Endothelial cell of umbilical vein (primary cell): Measurements from ENCODE around the gene C5AR2. TPM values are rescaled to one million over a fixed set of nuclear protein-coding genes. Genes with fewer than 3 reads are reported as not detected.

Experiments used
- BruUV-seq: library from RNA; stranded (reverse); fragments of 400-500 nt; replicated peaks from 2 replicates; lab custom pipeline; 2021; lab: Mats Ljungman, UMichigan
- CTCF ChIA-PET: fragments of 300-600, 350-600 bp; sonication (Branson Sonifier 250); formaldehyde crosslinking; loops from one replicate; lab custom pipeline; 2021; ENCODE audit warnings: antibody characterized with exemption, inconsistent platforms; lab: Charles Lee
- POLR2A ChIA-PET: fragments of 300-600, 350-600 bp; sonication (Branson Sonifier 250); formaldehyde crosslinking; loops from one replicate; lab custom pipeline; 2021; ENCODE audit warnings: antibody characterized with exemption, inconsistent platforms; lab: Charles Lee
- DNase-seq: peaks from one replicate; pipeline ENCODE4 v3.0.0-alpha.2; 2011; ENCODE audit warnings: low read depth, low spot score
- FAIRE-seq: peaks from 2 replicates; lab custom pipeline; 2011; peaks lifted over from hg19 to GRCh38; lab: Jason Lieb, UNC
- H2AFZ ChIP-seq: 2 replicates; pipeline ENCODE4 v1.6.0; 2012; ENCODE audit warnings: low read depth, low read length, control low read depth, inconsistent platforms
- H3K27ac ChIP-seq: 2 replicates; pipeline ENCODE4 v1.5.1; 2011; ENCODE audit warnings: low read depth, mild to moderate bottlenecking, control low read depth, low read length, moderate library complexity; ENCODE audit not compliant: insufficient read depth
- H3K27me3 ChIP-seq, 2 experiments: 2 replicates each; pipeline versions ENCODE4 v1.6.0 to v1.6.1; 2011; ENCODE audit warnings: low read length in 2 of 2, mixed read lengths in 1 of 2; ENCODE audit not compliant: control insufficient read depth in 2 of 2, insufficient read depth in 2 of 2
- H3K36me3 ChIP-seq, 2 experiments: 2 replicates in 1 of 2; 3 replicates in 1 of 2; pipeline ENCODE4 v1.5.1; 2011; ENCODE audit warnings: low read length in 2 of 2, mild to moderate bottlenecking in 1 of 2, moderate library complexity in 1 of 2; ENCODE audit not compliant: control insufficient read depth in 2 of 2, insufficient read depth in 2 of 2; ENCODE audit errors: extremely low read depth in 1 of 2
- H3K4me1 ChIP-seq: 3 replicates; pipeline ENCODE4 v1.5.1; 2011; ENCODE audit warnings: mild to moderate bottlenecking, low read length; ENCODE audit not compliant: control insufficient read depth, insufficient read depth; ENCODE audit errors: extremely low read depth
- H3K4me2 ChIP-seq: 2 replicates; pipeline ENCODE4 v1.6.1; 2011; ENCODE audit warnings: low read length, control low read depth, mixed read lengths; ENCODE audit not compliant: insufficient read depth
- H3K4me3 ChIP-seq, 3 experiments: fragments of 200-600 bp in 1 of 3; sonication (generic), shearing (Covaris generic) in 1 of 3; replicated peaks in 1 of 3; 2 replicates each; pipeline ENCODE4 v1.5.1; 2011 to 2016; ENCODE audit warnings: control low read depth in 3 of 3, low read length in 3 of 3, mild to moderate bottlenecking in 2 of 3, inconsistent platforms in 1 of 3, low read depth in 1 of 3, moderate library complexity in 1 of 3; ENCODE audit not compliant: insufficient read depth in 1 of 3
- H3K79me2 ChIP-seq: 2 replicates; pipeline ENCODE4 v1.6.0; 2012; ENCODE audit warnings: low read length, inconsistent platforms; ENCODE audit not compliant: control insufficient read depth, insufficient read depth
- H3K9ac ChIP-seq: replicated peaks from 2 replicates; pipeline ENCODE3; 2011; ENCODE audit warnings: low read length, control low read depth; ENCODE audit not compliant: insufficient read depth; ENCODE audit errors: extremely low read depth
- H3K9me1 ChIP-seq: replicated peaks from 3 replicates; pipeline ENCODE4 v1.6.0; 2011; ENCODE audit warnings: mild to moderate bottlenecking, low read length; ENCODE audit not compliant: control insufficient read depth, insufficient read depth; ENCODE audit errors: extremely low read depth
- H3K9me3 ChIP-seq: replicated peaks from 2 replicates; pipeline ENCODE4 v1.5.1; 2012; ENCODE audit warnings: low read length, inconsistent platforms; ENCODE audit not compliant: control insufficient read depth, insufficient read depth
- H4K20me1 ChIP-seq: replicated peaks from 2 replicates; pipeline ENCODE3; 2011; ENCODE audit warnings: mild to moderate bottlenecking, low read length; ENCODE audit not compliant: control insufficient read depth, insufficient read depth; ENCODE audit errors: extremely low read depth
- EZH2 ChIP-seq: IDR thresholded peaks from 2 replicates; pipeline ENCODE4 v1.6.1; 2012; ENCODE audit warnings: borderline replicate concordance, low read depth, mild to moderate bottlenecking, moderate library complexity, low read length, inconsistent platforms; ENCODE audit not compliant: severe bottlenecking
- FOS ChIP-seq: IDR thresholded peaks from 2 replicates; pipeline ENCODE4 v1.6.1; 2011; ENCODE audit warnings: mild to moderate bottlenecking, low read length, moderate library complexity, borderline replicate concordance; ENCODE audit not compliant: insufficient read depth
- GATA2 ChIP-seq: IDR thresholded peaks from 2 replicates; pipeline ENCODE4 v1.7.0; 2011; ENCODE audit warnings: low read depth, mild to moderate bottlenecking, moderate library complexity, mixed read lengths, low read length; ENCODE audit not compliant: insufficient read length, insufficient read depth
- JUN ChIP-seq: IDR thresholded peaks from 2 replicates; pipeline ENCODE4 v1.6.1; 2011; ENCODE audit warnings: borderline replicate concordance, low read depth; ENCODE audit not compliant: insufficient read length, insufficient read depth
- MAX ChIP-seq: IDR thresholded peaks from 2 replicates; pipeline ENCODE4 v1.6.1; 2011; ENCODE audit not compliant: insufficient read depth, insufficient read length
- MYC ChIP-seq: IDR thresholded peaks from one replicate; pipeline ENCODE4 v1.6.1; 2011; ENCODE audit warnings: mild to moderate bottlenecking, low read depth, low read length
- POLR2A ChIP-seq: IDR thresholded peaks from 2 replicates; pipeline ENCODE4 v1.6.1; 2012; ENCODE audit warnings: low read depth, mild to moderate bottlenecking, control low read depth, low read length
- POLR2AphosphoS5 ChIP-seq: IDR thresholded peaks from 2 replicates; pipeline ENCODE4 v1.6.1; 2012; ENCODE audit warnings: low read depth, mild to moderate bottlenecking, control low read depth, low read length, moderate library complexity; ENCODE audit not compliant: insufficient read depth
- dilution Hi-C: fragments of 300-500 bp; cut with MboI; formaldehyde crosslinking; loops from one replicate; pipeline ENCODE4 v1.15.0; 2019; ENCODE audit warnings: low sequenced_read_pairs; ENCODE audit not compliant: extremely low pct_ligation_motif_present
- intact Hi-C: fragments of 100-400 bp; cut with micrococcal nuclease; formaldehyde crosslinking; loops from one replicate; pipeline ENCODE4 v1.10.0; 2022
- polyA plus RNA-seq, 4 experiments: library from polyadenylated mRNA; depleted of rRNA in 3 of 4; stranded (reverse) in 3 of 4; unstranded in 1 of 4; fragments of >200 nt; gene quantifications; 2 replicates each; pipeline versions ENCODE4 v1.2.1 to v1.2.3, GENCODE V29; 2011 to 2012; ENCODE audit warnings: missing spikeins in 1 of 4
- total RNA-seq: library from RNA; stranded (reverse); gene quantifications from 2 replicates; pipeline ENCODE4 v1.2.3, GENCODE V29; 2021
- TF ChIP-seq, protein P1 (sequence below), 2 donors: IDR thresholded peaks; 1 replicate in 1 of 2; 2 replicates in 1 of 2; pipeline ENCODE4 v1.5.1; 2011; ENCODE audit warnings: low read length in 2 of 2, mild to moderate bottlenecking in 2 of 2, moderate library complexity in 2 of 2, control low read depth in 1 of 2, inconsistent platforms in 1 of 2, low read depth in 1 of 2; ENCODE audit not compliant: insufficient read depth in 1 of 2; ENCODE audit errors: extremely low read depth in 1 of 2

The C5AR2 gene
- total and polyA plus RNA-seq, 2 donors (not counting 3 experiments of a cell fraction or from before 2014, with no cell fraction given): not detected

DNA sequence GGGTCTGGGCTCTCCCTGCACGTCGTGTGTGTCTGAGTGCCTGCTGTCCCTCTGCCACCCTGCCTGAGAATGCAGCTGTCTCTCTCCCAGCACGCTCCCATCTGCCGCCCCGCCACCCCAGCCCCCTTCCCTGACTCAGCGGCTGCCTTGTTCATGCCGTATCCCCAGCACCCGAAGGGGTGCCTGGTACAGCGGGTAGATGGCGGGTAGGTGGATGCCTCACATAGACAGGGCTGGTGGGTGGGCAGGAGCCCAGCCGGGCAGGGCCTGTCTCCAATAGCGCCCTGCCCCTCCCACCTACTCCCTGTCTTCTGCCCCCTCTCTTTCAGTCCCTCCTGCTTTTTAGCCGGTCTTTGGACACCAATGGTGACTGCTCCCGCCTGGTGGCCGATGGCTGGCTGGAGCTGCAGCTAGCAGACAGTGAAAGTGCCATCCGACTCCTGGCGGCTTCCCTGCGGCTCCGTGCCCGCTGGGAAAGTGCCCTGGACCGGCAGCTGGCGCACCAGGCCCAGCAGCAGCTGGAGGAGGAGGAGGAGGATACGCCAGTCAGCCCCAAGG lies 47.5 kb downstream of the C5AR2 start:
- no peaks in the 10 kb centered on the region for H3K4me1 ChIP-seq
- no peaks in the 10 kb centered on the region for H3K9me1 ChIP-seq
- H3K9ac ChIP-seq: no peak overlapping the region
- no peak for DNase-seq
- no peaks in the 10 kb centered on the region for H3K9me3 ChIP-seq
- no peak overlapping the region for H2AFZ ChIP-seq
- no peak overlapping the region for H3K4me2 ChIP-seq
- ChIA-PET POLR2A (no interaction called here), CTCF (no interaction called here)
- no peak for FAIRE-seq
- no peaks in the 10 kb centered on the region for H3K27me3 ChIP-seq
- intact Hi-C loops: no loop called here
- dilution Hi-C loops: no loop called here
- BruUV-seq: no TSS peak
- H4K20me1 ChIP-seq: no peaks in the 10 kb centered on the region
- H3K79me2 ChIP-seq: no peaks in the 10 kb centered on the region
- peaks cover 7 to 66% of the 10 kb centered on the region in 2 experiments for H3K36me3 ChIP-seq
- TF ChIP-seq GATA2 (no peak), MAX (no peak), JUN (no peak), MYC (no peak), POLR2A (no peak), POLR2AphosphoS5 (no peak), EZH2 (no peak), FOS (no peak)
- TF ChIP-seq, protein P1, sequence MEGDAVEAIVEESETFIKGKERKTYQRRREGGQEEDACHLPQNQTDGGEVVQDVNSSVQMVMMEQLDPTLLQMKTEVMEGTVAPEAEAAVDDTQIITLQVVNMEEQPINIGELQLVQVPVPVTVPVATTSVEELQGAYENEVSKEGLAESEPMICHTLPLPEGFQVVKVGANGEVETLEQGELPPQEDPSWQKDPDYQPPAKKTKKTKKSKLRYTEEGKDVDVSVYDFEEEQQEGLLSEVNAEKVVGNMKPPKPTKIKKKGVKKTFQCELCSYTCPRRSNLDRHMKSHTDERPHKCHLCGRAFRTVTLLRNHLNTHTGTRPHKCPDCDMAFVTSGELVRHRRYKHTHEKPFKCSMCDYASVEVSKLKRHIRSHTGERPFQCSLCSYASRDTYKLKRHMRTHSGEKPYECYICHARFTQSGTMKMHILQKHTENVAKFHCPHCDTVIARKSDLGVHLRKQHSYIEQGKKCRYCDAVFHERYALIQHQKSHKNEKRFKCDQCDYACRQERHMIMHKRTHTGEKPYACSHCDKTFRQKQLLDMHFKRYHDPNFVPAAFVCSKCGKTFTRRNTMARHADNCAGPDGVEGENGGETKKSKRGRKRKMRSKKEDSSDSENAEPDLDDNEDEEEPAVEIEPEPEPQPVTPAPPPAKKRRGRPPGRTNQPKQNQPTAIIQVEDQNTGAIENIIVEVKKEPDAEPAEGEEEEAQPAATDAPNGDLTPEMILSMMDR (IDR thresholded peaks at IDR 0.05; ENCODE audit: extremely low read depth in 1 of 2, insufficient read depth in 1 of 2, low read depth in 1 of 2, low read length in 2 of 2): no peak
- H3K4me3 ChIP-seq: no peak overlapping the region
- H3K27ac ChIP-seq: no peak overlapping the region
